Epithelial cell of proximal tubule (primary cell): ENCODE data around the gene HYAL4. TPM values are rescaled to one million over a fixed set of nuclear protein-coding genes. Genes with fewer than 3 reads are reported as not detected.
"Not testable (repeated sequence)": the region's sequence is repeated elsewhere in the genome, so short reads cannot be mapped to it uniquely, and the experiment has no call there.

ENCODE experiments used
- DNase-seq: peaks from one replicate; pipeline ENCODE4 v3.0.0-alpha.2; 2011; ENCODE audit warnings: low read depth
- H3K4me3 ChIP-seq: 2 replicates; pipeline ENCODE4 v1.5.1; 2011; ENCODE audit warnings: low read depth, mild to moderate bottlenecking, low read length
- total RNA-seq: library from RNA; depleted of rRNA; stranded (reverse); fragments of >200 nt; gene quantifications from 2 replicates; pipeline ENCODE4 v1.2.3, GENCODE V29; 2015
- TF ChIP-seq, protein P1 (sequence below): conservative IDR thresholded peaks from 2 replicates; pipeline ENCODE4 v1.5.1; 2012; ENCODE audit warnings: low read depth, mild to moderate bottlenecking, low read length

HYAL4 gene
- total RNA-seq, 1 donor from 2014 or later = not detected

DNA sequence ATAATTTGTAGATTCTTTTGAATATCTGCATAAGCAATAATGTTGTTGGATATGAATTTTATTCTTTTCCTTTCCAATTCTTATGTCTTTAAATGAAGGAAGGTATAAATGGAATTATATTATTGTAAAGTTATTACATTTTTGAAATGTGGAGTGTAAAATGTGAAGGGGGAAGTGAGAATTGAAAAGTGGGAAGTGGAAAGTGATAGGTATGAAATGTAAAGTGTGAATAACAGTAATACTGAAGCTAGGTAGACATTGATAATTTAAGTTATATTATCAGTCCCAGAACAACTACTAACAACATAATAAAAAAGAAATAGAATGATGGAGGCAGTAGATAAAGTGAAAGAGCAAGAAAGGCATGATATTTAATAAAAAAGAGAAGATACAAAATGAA, 39.7 kb upstream of the HYAL4 start:
- TF ChIP-seq, protein P1, sequence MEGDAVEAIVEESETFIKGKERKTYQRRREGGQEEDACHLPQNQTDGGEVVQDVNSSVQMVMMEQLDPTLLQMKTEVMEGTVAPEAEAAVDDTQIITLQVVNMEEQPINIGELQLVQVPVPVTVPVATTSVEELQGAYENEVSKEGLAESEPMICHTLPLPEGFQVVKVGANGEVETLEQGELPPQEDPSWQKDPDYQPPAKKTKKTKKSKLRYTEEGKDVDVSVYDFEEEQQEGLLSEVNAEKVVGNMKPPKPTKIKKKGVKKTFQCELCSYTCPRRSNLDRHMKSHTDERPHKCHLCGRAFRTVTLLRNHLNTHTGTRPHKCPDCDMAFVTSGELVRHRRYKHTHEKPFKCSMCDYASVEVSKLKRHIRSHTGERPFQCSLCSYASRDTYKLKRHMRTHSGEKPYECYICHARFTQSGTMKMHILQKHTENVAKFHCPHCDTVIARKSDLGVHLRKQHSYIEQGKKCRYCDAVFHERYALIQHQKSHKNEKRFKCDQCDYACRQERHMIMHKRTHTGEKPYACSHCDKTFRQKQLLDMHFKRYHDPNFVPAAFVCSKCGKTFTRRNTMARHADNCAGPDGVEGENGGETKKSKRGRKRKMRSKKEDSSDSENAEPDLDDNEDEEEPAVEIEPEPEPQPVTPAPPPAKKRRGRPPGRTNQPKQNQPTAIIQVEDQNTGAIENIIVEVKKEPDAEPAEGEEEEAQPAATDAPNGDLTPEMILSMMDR = no peak
- no peak for DNase-seq
- H3K4me3 ChIP-seq = no peak overlapping the region

DNA sequence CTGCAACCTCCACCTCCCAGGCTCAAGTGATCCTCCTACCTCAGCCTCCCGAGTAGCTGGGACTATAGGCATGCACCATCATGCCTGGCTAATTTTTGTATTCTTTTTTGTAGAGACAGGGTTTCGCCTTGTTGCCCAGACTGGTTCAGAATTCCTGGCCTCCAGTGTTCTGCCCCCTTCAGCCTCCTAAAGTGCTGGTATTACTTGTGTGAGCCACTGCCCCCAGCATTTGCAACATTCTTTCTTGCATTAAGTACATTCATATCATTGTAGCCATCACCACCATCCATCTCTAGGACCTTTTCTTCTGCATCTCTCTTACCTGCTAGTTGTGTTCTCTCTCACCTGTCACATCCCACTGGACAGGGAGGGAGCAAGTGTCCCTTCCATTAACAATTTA, 35.5 kb upstream of the HYAL4 start:
- DNase-seq = no peak
- H3K4me3 ChIP-seq = no peak overlapping the region
- TF ChIP-seq, protein P1 = no peak

DNA sequence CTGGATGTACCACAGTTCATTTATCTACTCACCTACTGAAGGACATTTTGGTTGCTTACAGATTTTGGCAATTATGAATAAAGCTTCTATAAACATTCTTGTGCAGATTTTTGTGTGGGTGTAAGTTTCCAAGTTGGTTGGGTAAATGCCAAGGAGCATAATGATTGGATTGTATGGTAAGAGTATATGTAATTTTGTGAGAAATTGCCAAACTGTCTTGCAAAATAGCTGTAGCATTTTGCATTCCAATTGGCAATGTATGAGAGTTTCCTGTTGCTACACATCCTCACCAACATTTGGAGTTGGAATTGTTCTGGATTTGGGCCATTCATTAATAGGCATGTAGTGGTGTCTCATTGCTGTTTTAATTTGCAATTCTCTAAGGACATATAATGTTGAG, 33.9 kb upstream of the HYAL4 start:
- DNase-seq = no peak
- TF ChIP-seq, protein P1 = no peak
- H3K4me3 ChIP-seq = no peak overlapping the region

DNA sequence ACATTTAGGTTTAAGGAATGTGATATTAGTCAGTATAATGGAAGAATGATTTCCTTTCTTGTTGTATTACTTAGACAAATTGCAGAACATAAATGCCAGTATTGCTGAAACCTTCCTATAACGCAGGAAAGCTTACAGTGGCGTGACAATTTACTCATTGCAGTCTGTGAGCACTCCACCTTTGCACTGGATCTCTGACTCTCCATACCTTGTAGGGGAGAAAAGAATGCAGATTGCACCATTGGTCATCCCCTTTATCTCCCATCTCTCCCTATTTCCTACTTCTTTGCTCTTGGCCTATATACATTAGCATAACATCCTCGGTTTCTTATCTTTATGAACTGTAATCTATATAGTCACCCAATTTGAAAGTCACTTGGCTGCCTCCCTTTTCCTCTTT, 28.1 kb upstream of the HYAL4 start:
- no peak for DNase-seq
- TF ChIP-seq, protein P1 = no peak
- no peak overlapping the region for H3K4me3 ChIP-seq

DNA sequence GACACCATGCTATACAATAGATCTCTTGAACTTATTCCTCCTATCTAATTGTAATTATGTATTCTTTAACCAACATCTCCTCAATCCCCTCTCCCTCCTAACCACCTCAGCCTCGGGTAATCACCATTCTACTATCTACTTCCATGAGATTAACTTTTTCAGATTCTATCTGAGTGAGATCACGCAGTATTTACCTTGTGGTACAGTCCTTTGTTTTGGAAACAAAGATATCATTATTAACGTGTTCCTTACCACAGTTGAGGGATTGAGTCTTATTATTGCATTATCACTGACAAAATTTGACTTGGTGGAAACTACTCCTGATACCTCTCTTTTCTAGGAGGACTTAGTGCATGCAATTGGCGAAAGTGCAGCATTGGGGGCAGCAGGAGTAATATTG, 26.0 kb upstream of the HYAL4 start:
- TF ChIP-seq, protein P1 = no peak
- no peak for DNase-seq
- no peak overlapping the region for H3K4me3 ChIP-seq

DNA sequence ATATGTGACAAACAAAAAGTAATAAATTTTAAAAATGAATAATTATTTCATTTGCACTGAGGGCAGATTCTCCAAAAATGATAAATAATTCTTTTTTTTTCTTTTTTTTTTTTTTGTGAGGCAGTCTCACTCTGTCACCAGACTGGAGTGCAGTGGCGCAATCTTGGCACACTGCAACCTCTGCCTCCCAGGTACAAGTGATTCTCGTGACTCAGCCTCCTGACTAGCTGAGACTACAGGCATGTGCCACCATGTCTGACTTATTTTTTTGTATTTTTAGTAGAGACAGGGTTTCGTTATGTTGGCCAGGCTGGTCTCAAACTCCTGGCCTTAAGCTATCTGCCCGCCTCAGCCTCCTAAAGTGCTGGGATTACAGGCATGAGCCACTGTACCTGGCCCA, 25.2 kb upstream of the HYAL4 start:
- DNase-seq, H3K4me3 ChIP-seq: not testable (repeated sequence)

DNA sequence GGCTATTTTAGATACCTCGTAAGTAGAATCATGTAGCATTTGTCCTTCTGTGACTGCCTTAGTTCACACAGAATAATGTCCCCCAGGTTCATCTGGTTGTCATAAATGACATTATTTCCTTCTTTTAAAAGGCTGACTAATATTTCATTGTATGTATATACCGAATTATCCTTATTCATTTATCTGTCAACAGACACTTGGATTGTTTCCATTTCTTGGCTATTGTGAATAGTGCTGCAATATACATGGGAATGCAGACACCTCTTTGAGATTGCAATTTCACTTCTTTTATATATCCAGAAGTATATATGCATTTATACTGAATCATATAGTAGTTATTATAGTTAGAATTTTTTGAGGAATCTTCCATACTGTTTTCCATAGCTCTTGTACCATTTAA, 24.1 kb upstream of the HYAL4 start:
- DNase-seq = no peak
- no peak overlapping the region for H3K4me3 ChIP-seq
- TF ChIP-seq, protein P1 = no peak

DNA sequence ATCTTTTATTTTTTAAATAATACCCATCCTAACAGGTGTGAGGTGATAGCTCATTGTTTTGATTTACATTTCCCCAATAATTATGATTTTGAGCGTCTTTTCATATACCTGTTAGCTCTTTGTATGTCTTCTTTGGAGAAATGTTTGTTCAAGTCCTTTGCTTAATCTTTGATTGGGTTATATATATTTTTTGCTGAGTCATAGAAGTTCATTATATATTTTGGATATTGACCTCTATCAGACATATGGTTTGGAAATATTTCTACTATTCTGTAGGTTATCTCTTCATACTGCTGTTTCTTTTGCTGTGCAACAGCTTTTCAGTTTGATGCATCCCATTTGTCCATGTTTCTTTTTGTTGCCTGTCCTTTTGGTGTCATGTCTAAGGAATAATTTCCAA, 23.6 kb upstream of the HYAL4 start:
- DNase-seq = no peak
- TF ChIP-seq, protein P1 = no peak
- no peak overlapping the region for H3K4me3 ChIP-seq
